NAMALWA (cell line): Measurements from ENCODE around the gene SLC25A38.
A peak's percentile ranks its signal among the peaks of the same experiment; 100 is the strongest.
"Not testable (repeated sequence)": the region's sequence is repeated elsewhere in the genome, so short reads cannot be mapped to it uniquely, and the experiment has no call there.

ENCODE experiments used
- DNase-seq: peaks from one replicate; pipeline ENCODE4 v3.0.0-alpha.2; 2015; ENCODE audit warnings: low spot score

SLC25A38 gene, protein sequence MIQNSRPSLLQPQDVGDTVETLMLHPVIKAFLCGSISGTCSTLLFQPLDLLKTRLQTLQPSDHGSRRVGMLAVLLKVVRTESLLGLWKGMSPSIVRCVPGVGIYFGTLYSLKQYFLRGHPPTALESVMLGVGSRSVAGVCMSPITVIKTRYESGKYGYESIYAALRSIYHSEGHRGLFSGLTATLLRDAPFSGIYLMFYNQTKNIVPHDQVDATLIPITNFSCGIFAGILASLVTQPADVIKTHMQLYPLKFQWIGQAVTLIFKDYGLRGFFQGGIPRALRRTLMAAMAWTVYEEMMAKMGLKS

DNA sequence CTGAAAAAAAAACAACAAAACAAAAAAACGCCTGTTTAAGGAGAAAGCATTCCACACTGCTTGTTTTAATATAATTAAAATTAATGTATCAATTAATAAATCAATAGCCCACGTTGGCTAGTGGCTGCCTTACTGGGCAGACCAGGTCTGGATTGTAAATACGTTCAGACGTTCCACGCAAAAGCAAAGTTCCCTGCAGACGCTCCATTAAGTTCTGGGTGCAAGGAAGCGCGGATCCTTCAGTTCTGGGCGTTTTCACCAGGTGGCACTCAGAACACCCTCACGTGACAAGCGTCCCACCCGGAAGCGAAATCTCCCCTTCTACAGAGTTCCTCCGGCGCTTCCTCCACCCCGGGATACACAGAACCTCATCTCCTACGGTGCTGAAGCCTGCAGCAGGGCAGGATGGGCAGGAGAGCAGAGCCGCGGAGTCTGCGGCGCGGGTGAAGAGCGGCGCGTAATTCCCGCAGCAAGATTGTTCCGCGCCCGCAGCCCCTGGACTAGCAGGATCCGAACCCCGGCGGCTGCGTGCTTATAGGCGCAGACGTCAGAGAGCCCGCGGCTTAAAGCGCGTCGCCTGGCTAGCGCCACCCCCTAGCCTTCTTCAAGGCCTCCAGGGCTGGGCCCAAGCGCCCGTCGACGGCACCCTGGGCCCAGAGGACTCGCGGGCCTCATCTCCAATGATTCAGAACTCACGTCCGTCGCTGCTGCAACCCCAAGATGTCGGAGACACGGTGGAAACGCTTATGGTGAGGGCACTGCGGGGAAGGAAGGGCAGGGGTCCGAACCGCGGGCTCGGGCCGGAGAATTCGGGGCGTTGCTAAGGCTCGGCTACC, at the start of gene SLC25A38:
Gene SLC25A38, plus strand, starts transcription at position 326 of the 836 bp plus-strand sequence. Its CDS starts 355 bp downstream, at position 681.
- DNase-seq, result peak; percentile 92

GRCh38 chr3:39333607-39334006, 49.6 kb upstream of the SLC25A38 start:
- no peak for DNase-seq

- no peak for DNase-seq
These were observed 49.0 kb upstream of the SLC25A38 start for GRCh38 chr3:39334205-39334604.

- no peak for DNase-seq
These were observed 45.0 kb upstream of the SLC25A38 start for GRCh38 chr3:39338201-39338600.

DNA sequence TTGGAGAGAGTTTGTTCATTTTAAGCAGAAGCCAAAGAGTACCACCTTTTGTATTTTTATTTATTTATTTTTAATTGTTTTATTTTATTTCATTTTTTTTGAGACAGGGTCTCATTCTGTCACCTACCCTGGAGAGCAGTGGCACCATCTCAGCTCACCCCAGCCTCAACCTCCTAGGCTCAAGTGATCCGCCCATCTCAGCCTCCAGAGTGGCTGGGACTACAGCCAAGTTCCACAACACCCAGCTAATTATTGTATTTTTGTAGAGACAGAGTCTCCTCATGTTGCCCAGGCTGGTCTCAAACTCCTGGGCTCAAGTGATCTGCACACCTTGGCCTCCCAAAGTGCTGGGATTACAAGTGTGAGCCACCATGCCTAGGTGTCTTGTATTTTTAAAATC, 44.1 kb upstream of the SLC25A38 start:
- DNase-seq, result no peak

GRCh38 chr3:39343076-39343717, 40.0 kb upstream of the SLC25A38 start:
- DNase-seq, result no peak

DNA sequence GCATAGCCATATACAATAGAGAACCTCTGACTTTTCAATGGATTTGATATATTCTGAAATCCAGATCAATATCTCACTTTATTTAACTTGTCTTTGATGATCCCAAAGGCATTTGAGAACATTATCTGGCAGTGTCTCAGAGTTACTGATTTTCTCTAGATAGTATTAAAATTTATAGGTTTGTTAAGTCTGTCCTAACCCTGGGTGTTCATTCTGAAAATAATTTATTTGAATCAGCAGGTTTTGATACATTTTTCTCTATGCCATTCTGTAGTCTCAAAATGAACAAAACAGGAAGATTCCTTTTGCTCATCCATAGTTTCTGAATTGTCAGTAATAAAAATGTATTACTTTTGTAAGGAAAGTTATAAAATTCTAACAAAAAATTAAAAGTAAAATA, 39.4 kb upstream of the SLC25A38 start:
- DNase-seq, result no peak

GRCh38 chr3:39344746-39345344, 38.3 kb upstream of the SLC25A38 start:
- DNase-seq, result no peak

DNA sequence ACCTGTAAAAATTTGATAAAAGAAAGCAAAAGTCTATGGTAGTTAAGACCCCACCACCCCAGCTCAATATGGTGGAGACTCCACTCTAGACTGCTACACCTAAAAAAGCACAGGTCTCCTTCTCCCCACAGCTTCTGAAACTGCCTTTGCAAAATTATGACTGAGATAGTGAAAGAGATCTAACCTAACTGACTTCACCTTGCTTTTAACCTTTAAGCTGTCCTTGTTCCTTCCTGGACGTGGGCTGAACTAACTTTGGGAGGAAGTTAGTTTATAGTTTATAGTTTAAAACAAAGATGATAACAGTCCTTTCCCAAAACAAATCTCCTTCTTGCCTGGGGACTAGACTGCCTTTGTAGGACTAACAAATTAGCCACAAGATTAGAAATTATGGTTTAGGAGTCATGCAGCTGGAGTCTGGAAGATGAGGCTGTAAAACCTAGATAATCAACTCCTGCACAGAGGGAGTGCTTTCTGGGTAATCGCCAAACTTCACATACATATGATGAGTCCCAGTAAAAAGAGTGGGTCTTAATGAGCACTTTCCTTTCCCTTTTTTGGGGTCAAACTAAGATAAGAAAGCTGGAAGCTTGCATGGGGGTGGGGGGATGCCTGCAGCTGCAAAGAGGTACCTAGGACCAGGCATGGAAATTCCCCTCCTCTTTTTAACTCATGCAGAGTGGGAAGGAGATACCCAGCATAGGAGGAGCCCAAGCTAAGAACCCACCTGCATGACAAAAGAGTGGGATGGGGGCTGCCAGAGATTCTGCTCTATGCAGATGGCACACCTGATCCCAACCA, 36.2 kb upstream of the SLC25A38 start:
- no peak for DNase-seq

DNA sequence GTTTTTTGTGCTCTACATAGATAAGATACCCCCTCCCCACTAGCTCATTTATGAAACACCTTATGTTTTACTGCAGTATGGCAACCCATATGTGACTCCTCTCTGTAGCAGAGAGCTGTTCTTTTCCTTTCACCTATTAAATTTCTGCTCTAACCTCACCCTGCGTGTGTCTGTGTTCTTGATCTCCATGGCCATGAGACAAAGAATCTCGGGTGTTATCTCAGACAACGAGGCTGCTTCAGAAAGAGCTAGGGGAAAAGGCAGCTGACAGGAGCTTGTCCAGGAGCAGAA, 35.6 kb upstream of the SLC25A38 start:
- DNase-seq, result no peak

DNA sequence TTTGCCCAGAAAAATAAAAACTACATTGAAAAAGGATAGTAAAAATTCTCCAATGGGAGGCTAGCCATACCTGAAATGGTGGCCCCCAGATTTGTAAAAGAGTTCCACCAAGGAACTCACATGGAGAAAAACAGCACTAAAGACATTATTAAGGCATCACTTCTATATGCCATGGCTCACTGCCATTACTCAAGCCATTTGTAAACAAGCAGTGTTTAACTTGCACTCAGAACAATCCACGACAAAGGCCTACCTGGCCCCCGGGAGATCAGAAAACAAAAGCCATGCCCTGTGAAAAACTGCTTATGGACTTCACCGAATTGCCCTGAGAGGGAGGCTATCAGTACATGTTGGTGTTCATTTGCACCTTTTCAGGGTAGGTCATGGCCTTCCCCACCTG, 34.1 kb upstream of the SLC25A38 start:
- DNase-seq, result no peak

- no peak for DNase-seq
These were observed 32.5 kb upstream of the SLC25A38 start for GRCh38 chr3:39350714-39351113.

DNA sequence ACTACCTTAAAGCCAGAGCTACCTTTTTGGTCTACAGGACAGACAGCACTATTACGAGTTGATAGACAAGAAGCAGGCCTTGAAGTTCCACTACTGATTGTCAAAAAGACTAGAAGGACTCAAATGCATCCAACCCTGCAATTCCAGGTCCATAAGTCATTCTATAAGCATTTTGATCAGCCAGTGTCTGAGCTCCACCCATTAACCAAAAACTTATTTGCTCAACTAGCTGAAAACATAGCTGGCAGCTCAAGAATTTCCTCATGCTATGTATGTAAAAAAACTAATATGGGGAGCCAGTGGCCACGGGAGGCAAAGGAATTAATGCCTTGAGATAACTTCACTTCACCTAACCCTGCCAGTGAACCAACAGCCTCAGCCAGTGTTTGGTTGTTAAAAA, 32.0 kb upstream of the SLC25A38 start:
- not testable (repeated sequence) for DNase-seq

- not testable (repeated sequence) for DNase-seq
These were observed 29.8 kb upstream of the SLC25A38 start for GRCh38 chr3:39353168-39353927.

- DNase-seq, result no peak
These were observed 24.8 kb upstream of the SLC25A38 start for GRCh38 chr3:39358333-39358732.

DNA sequence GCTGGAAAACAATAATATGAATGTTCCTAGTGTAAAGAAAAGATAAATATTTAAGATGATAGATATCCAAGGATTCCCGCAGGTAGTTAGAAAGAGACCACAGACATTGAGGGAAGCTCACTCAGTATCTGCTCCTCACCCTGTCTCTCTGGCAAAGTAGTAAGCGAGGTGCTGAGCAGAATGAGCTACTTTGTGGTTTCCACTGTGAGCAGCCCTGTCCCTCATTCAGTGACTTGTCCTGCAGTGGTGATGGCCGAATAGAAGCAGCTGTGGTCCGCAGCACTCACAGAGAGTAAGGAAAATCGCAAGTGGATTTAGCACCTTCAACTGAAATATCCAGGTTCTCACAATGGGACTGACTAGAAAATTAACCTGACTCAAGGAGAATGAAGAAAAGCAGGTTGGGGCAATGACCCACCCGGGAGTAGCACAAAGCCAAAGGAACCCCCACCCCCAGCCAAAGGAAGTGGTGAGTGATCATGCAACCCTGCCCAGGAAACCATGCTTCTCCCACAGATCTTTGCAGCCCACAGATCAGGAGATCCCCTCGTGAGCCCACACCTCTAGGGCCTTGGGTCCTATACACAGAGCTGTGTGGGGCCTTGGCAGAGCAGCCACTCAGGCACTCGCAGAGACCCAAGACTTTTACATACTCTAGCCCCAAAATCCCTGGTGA, 21.8 kb upstream of the SLC25A38 start:
- no peak for DNase-seq

- DNase-seq, result no peak
These were observed 21.0 kb upstream of the SLC25A38 start for GRCh38 chr3:39362192-39362591.

GRCh38 chr3:39362812-39363211, 20.4 kb upstream of the SLC25A38 start:
- DNase-seq, result no peak

- DNase-seq, result not testable (repeated sequence)
These were observed 12.7 kb upstream of the SLC25A38 start for GRCh38 chr3:39370450-39370849.

- no peak for DNase-seq
These were observed 10.3 kb upstream of the SLC25A38 start for GRCh38 chr3:39372833-39373232.
